GM23338 (cell line): ENCODE data around the gene AIFM2. TPM values are rescaled to one million over a fixed set of nuclear protein-coding genes. Genes with fewer than 3 reads are reported as not detected.
"Not testable (repeated sequence)": the region's sequence is repeated elsewhere in the genome, so short reads cannot be mapped to it uniquely, and the experiment has no call there.

Experiments
- ATAC-seq: fragments of 200-7000 bp; cut with Tn5 transposase; 3 replicates; pipeline ENCODE4 v1.9.1; 2020
- DNase-seq: peaks from one replicate; pipeline ENCODE4 v3.0.0-alpha.2; 2015; ENCODE audit warnings: low spot score
- H2AFZ ChIP-seq: fragments of 200-600 bp; sonication (generic); 2 replicates; pipeline ENCODE4 v1.8.0; 2016; ENCODE audit warnings: antibody characterized with exemption, mild to moderate bottlenecking, moderate library complexity
- H3F3A ChIP-seq: fragments of 200-600 bp; sonication (generic); replicated peaks from 2 replicates; pipeline ENCODE4 v1.8.0; 2017; ENCODE audit warnings: antibody characterized with exemption, mixed run types, low read depth
- H3K27ac ChIP-seq: fragments of 200-600 bp; sonication (generic); 2 replicates; pipeline ENCODE4 v1.6.1; 2016; ENCODE audit warnings: low read depth
- H3K27me3 ChIP-seq: fragments of 200-600 bp; sonication (generic); 2 replicates; pipeline ENCODE4 v1.8.0; 2016; ENCODE audit warnings: mild to moderate bottlenecking, mixed run types, moderate library complexity; ENCODE audit not compliant: insufficient read depth
- H3K36me3 ChIP-seq: fragments of 200-600 bp; sonication (generic); 2 replicates; pipeline ENCODE4 v1.8.0; 2016; ENCODE audit warnings: mild to moderate bottlenecking; ENCODE audit not compliant: insufficient read depth
- H3K4me1 ChIP-seq: fragments of 200-600 bp; sonication (generic); 2 replicates; pipeline ENCODE4 v1.8.0; 2016; ENCODE audit warnings: mild to moderate bottlenecking, moderate library complexity; ENCODE audit not compliant: insufficient read depth
- H3K4me2 ChIP-seq: fragments of 200-600 bp; sonication (generic); 2 replicates; pipeline ENCODE4 v1.7.1; 2017; ENCODE audit warnings: mixed run types
- H3K4me3 ChIP-seq: fragments of 200-600 bp; sonication (generic); 2 replicates; pipeline ENCODE4 v1.6.1; 2016; ENCODE audit warnings: mixed run types
- H3K79me2 ChIP-seq: fragments of 200-600 bp; sonication (generic); replicated peaks from 2 replicates; pipeline ENCODE4 v1.8.0; 2017; ENCODE audit warnings: mild to moderate bottlenecking; ENCODE audit not compliant: insufficient read depth
- H3K9me2 ChIP-seq: fragments of 200-600 bp; sonication (generic); 2 replicates; pipeline ENCODE4 v1.8.0; 2017; ENCODE audit not compliant: insufficient read depth
- H4K20me1 ChIP-seq: fragments of 200-600 bp; sonication (generic); replicated peaks from 2 replicates; pipeline ENCODE4 v1.8.0; 2017; ENCODE audit warnings: mild to moderate bottlenecking; ENCODE audit not compliant: insufficient read depth
- H3K27ac Mint-ChIP-seq: 2 replicates; pipeline ENCODE4 v1.8.0; 2020; ENCODE audit warnings: inconsistent platforms, mild to moderate bottlenecking, moderate library complexity, mixed read lengths
- H3K27me3 Mint-ChIP-seq: 3 replicates; pipeline ENCODE4 v1.8.0; 2022; ENCODE audit warnings: low read depth, mild to moderate bottlenecking, moderate library complexity, mixed read lengths, inconsistent platforms; ENCODE audit not compliant: insufficient read depth, poor library complexity
- H3K36me3 Mint-ChIP-seq: 3 replicates; pipeline ENCODE4 v1.8.0; 2021; ENCODE audit warnings: low read depth, mild to moderate bottlenecking, inconsistent platforms, moderate library complexity, mixed read lengths
- H3K4me1 Mint-ChIP-seq: 3 replicates; pipeline ENCODE4 v1.8.0; 2020; ENCODE audit warnings: mild to moderate bottlenecking, inconsistent platforms, mixed read lengths
- H3K4me3 Mint-ChIP-seq: 3 replicates; pipeline ENCODE4 v1.8.0; 2021; ENCODE audit warnings: moderate library complexity, mild to moderate bottlenecking, inconsistent platforms, mixed read lengths
- H3K9me3 Mint-ChIP-seq: 3 replicates; pipeline ENCODE4 v1.8.0; 2020; ENCODE audit warnings: moderate library complexity, mild to moderate bottlenecking, inconsistent platforms, mixed read lengths
- CREB1 ChIP-seq: fragments of 250-450 bp; sonication (Bioruptor Pico); IDR thresholded peaks from 2 replicates; pipeline ENCODE4 v1.5.0; 2020; ENCODE audit warnings: low read depth, mild to moderate bottlenecking, moderate library complexity
- EZH2 ChIP-seq: fragments of 200-600 bp; sonication (generic); IDR thresholded peaks from one replicate; pipeline ENCODE4 v1.8.0; 2017; ENCODE audit warnings: antibody characterized with exemption, mild to moderate bottlenecking, low read depth; ENCODE audit not compliant: unreplicated experiment
- EZH2phosphoT487 ChIP-seq: fragments of 200-600 bp; sonication (generic); IDR thresholded peaks from one replicate; pipeline ENCODE4 v1.8.1; 2018; ENCODE audit warnings: antibody characterized with exemption; ENCODE audit not compliant: unreplicated experiment
- JUNB ChIP-seq: IDR thresholded peaks from one replicate; pipeline ENCODE4 v1.6.1; 2016; ENCODE audit warnings: antibody characterized with exemption; ENCODE audit not compliant: unreplicated experiment
- POLR2AphosphoS5 ChIP-seq: IDR thresholded peaks from 2 replicates; pipeline ENCODE4 v1.6.1; 2016; ENCODE audit warnings: antibody characterized with exemption, low read depth
- ZNF331 ChIP-seq: fragments of 250-450 bp; sonication (Bioruptor Pico); IDR thresholded peaks from 2 replicates; pipeline ENCODE4 v1.5.0; 2020; ENCODE audit warnings: low read depth, mild to moderate bottlenecking, moderate library complexity
- polyA plus RNA-seq: library from polyadenylated mRNA; unstranded; fragments of >200 nt; fragmentation: Nextera tagmentation; extraction: Ambion mirVana; gene quantifications from 2 replicates; pipeline ENCODE4 v1.2.1, GENCODE V29; 2016
- total RNA-seq: library from RNA; depleted of rRNA; stranded (reverse); fragments of >200 nt; shearing (Covaris generic); gene quantifications from 2 replicates; pipeline ENCODE4 v1.2.3, GENCODE V29; 2014
- TF ChIP-seq, protein P1 (sequence below): IDR thresholded peaks from one replicate; pipeline ENCODE4 v1.6.1; 2018; ENCODE audit warnings: antibody characterized with exemption; ENCODE audit not compliant: unreplicated experiment
- TF ChIP-seq, protein P2 (sequence below): fragments of 250-450 bp; sonication (Bioruptor Pico); IDR thresholded peaks from 2 replicates; pipeline ENCODE4 v1.5.0; 2020; ENCODE audit warnings: mild to moderate bottlenecking, moderate library complexity

Gene AIFM2
- total and polyA plus RNA-seq, 2 experiments from 2014 or later: 3.2 to 3.6 TPM

DNA sequence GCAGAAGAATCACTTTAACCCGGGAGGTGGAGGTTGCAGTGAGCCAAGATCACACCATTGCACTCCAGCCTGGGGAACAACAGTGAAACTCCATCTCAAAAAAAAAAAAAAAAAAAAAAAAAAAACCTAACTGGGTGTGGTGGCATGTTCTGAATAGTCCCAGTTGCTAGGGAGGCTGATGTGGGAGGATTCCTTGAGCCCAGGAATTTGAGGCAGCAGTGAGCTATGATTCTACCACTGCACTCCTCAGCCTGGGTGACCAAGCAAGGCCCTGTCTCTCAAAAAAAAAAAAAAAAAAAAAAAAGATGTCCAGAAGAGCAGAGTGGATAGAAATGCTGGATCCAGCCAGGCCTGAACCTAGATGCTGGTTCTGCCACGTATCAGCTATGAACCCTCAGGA, 51.8 kb downstream of the AIFM2 start:
- H3F3A ChIP-seq, H3K4me3 ChIP-seq, H3K4me2 ChIP-seq, H3K9me3 Mint-ChIP-seq, H3K9me2 ChIP-seq, DNase-seq, H2AFZ ChIP-seq, H3K36me3 ChIP-seq, H3K27me3 ChIP-seq, H3K36me3 Mint-ChIP-seq, H3K27me3 Mint-ChIP-seq, H3K4me3 Mint-ChIP-seq, ATAC-seq, H3K27ac Mint-ChIP-seq, H3K27ac ChIP-seq, H4K20me1 ChIP-seq, H3K79me2 ChIP-seq: not testable (repeated sequence)
- peaks cover 19% of the 10 kb centered on the region for H3K4me1 Mint-ChIP-seq
- peaks cover 11% of the 10 kb centered on the region; the same call in 1 of the 2 replicates for H3K4me1 ChIP-seq

DNA sequence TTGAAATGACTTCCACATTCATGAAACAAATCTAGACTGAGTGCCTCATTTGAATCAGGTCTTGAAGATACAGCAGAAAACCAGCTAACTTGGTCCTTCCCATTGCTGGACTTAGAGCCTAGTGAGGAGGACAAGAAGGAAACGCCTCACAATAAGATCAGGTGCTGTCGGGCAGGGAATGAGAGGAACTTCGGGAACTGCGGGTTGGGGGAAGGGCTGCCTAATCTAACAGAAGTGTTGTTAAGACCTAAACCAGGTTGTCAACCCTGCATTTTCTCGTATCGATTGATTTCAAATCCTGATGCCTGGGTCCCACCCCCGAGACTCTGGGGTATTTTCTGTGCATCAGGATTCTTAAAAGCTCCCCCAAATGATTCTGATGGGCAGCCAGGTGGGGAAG, 53.7 kb downstream of the AIFM2 start:
- peak; percentile 60 for DNase-seq
- no peaks in the 10 kb centered on the region for H3K9me3 Mint-ChIP-seq
- peaks cover 11% of the 10 kb centered on the region; the same call in 1 of the 2 replicates for H3K4me1 ChIP-seq
- no peaks in the 10 kb centered on the region for H3K9me2 ChIP-seq
- ATAC-seq: peak; percentile 70
- no peak overlapping the region for H3K27ac ChIP-seq
- H3K36me3 ChIP-seq: no peaks in the 10 kb centered on the region
- peaks cover 4% of the 10 kb centered on the region; the same call in 1 of the 3 replicates for H3K36me3 Mint-ChIP-seq
- H3F3A ChIP-seq: no peaks in the 10 kb centered on the region
- H3K4me3 Mint-ChIP-seq: no peak overlapping the region
- peak; percentile 40; the same call in 1 of the 2 replicates for TF ChIP-seq ZNF331 (CRISPR knock-in tag)
- no peak for TF ChIP-seq EZH2
- TF ChIP-seq EZH2phosphoT487: no peak
- no peak for TF ChIP-seq CREB1
- no peak overlapping the region for H3K4me3 ChIP-seq
- no peak overlapping the region for H2AFZ ChIP-seq
- no peaks in the 10 kb centered on the region for H3K27me3 ChIP-seq
- H3K27ac Mint-ChIP-seq: no peak overlapping the region
- peak overlapping the region; percentile 31; the same call in 1 of the 2 replicates for H3K4me2 ChIP-seq
- H4K20me1 ChIP-seq: no peaks in the 10 kb centered on the region
- no peaks in the 10 kb centered on the region for H3K27me3 Mint-ChIP-seq
- H3K79me2 ChIP-seq: no peaks in the 10 kb centered on the region
- H3K4me1 Mint-ChIP-seq: peaks cover 19% of the 10 kb centered on the region

DNA sequence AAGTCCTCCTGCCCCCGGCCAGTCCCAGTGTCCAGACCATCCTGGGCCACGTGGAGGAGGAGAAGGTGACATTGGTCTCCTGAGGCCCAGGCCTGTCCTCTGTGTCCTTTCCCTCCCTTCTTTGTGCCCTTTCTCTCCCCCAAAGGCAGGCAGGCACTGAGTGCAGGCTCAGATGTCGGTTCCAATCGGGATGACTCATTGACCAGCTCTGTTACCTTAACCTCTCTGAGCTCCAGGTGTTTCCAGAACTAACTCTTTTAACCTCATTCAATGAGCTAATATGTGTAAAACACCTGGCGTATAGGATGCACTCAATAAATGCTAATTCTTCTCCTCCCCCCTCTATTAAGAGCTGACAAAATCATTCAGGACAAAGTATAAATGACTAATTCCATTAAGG, 54.3 kb downstream of the AIFM2 start:
- Histone ChIP-seq H3K4me1 (peaks cover 11% of the 10 kb centered on the region; the same call in 1 of the 2 replicates), H3K4me2 (0 out of 2 replicates have a peak overlapping the region, but pooled peaks have one; percentile 31), H3K27ac (no peak overlapping the region), H2AFZ (no peak overlapping the region), H4K20me1 (no peaks in the 10 kb centered on the region), H3K9me2 (no peaks in the 10 kb centered on the region), H3K4me3 (no peak overlapping the region), H3K36me3 (no peaks in the 10 kb centered on the region), H3K79me2 (no peaks in the 10 kb centered on the region), H3K27me3 (no peaks in the 10 kb centered on the region), H3F3A (no peaks in the 10 kb centered on the region)
- H3K4me1 Mint-ChIP-seq: peaks cover 19% of the 10 kb centered on the region
- no peaks in the 10 kb centered on the region for H3K9me3 Mint-ChIP-seq
- H3K27ac Mint-ChIP-seq: no peak overlapping the region
- no peaks in the 10 kb centered on the region for H3K27me3 Mint-ChIP-seq
- no peak overlapping the region for H3K4me3 Mint-ChIP-seq
- ATAC-seq (no peak), DNase-seq (no peak)
- peaks cover 4% of the 10 kb centered on the region; the same call in 1 of the 3 replicates for H3K36me3 Mint-ChIP-seq
- TF ChIP-seq ZNF331 (CRISPR knock-in tag) (no peak), JUNB (no peak), POLR2AphosphoS5 (no peak)
- TF ChIP-seq, protein P1, sequence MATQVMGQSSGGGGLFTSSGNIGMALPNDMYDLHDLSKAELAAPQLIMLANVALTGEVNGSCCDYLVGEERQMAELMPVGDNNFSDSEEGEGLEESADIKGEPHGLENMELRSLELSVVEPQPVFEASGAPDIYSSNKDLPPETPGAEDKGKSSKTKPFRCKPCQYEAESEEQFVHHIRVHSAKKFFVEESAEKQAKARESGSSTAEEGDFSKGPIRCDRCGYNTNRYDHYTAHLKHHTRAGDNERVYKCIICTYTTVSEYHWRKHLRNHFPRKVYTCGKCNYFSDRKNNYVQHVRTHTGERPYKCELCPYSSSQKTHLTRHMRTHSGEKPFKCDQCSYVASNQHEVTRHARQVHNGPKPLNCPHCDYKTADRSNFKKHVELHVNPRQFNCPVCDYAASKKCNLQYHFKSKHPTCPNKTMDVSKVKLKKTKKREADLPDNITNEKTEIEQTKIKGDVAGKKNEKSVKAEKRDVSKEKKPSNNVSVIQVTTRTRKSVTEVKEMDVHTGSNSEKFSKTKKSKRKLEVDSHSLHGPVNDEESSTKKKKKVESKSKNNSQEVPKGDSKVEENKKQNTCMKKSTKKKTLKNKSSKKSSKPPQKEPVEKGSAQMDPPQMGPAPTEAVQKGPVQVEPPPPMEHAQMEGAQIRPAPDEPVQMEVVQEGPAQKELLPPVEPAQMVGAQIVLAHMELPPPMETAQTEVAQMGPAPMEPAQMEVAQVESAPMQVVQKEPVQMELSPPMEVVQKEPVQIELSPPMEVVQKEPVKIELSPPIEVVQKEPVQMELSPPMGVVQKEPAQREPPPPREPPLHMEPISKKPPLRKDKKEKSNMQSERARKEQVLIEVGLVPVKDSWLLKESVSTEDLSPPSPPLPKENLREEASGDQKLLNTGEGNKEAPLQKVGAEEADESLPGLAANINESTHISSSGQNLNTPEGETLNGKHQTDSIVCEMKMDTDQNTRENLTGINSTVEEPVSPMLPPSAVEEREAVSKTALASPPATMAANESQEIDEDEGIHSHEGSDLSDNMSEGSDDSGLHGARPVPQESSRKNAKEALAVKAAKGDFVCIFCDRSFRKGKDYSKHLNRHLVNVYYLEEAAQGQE: no peak
- TF ChIP-seq, protein P2, sequence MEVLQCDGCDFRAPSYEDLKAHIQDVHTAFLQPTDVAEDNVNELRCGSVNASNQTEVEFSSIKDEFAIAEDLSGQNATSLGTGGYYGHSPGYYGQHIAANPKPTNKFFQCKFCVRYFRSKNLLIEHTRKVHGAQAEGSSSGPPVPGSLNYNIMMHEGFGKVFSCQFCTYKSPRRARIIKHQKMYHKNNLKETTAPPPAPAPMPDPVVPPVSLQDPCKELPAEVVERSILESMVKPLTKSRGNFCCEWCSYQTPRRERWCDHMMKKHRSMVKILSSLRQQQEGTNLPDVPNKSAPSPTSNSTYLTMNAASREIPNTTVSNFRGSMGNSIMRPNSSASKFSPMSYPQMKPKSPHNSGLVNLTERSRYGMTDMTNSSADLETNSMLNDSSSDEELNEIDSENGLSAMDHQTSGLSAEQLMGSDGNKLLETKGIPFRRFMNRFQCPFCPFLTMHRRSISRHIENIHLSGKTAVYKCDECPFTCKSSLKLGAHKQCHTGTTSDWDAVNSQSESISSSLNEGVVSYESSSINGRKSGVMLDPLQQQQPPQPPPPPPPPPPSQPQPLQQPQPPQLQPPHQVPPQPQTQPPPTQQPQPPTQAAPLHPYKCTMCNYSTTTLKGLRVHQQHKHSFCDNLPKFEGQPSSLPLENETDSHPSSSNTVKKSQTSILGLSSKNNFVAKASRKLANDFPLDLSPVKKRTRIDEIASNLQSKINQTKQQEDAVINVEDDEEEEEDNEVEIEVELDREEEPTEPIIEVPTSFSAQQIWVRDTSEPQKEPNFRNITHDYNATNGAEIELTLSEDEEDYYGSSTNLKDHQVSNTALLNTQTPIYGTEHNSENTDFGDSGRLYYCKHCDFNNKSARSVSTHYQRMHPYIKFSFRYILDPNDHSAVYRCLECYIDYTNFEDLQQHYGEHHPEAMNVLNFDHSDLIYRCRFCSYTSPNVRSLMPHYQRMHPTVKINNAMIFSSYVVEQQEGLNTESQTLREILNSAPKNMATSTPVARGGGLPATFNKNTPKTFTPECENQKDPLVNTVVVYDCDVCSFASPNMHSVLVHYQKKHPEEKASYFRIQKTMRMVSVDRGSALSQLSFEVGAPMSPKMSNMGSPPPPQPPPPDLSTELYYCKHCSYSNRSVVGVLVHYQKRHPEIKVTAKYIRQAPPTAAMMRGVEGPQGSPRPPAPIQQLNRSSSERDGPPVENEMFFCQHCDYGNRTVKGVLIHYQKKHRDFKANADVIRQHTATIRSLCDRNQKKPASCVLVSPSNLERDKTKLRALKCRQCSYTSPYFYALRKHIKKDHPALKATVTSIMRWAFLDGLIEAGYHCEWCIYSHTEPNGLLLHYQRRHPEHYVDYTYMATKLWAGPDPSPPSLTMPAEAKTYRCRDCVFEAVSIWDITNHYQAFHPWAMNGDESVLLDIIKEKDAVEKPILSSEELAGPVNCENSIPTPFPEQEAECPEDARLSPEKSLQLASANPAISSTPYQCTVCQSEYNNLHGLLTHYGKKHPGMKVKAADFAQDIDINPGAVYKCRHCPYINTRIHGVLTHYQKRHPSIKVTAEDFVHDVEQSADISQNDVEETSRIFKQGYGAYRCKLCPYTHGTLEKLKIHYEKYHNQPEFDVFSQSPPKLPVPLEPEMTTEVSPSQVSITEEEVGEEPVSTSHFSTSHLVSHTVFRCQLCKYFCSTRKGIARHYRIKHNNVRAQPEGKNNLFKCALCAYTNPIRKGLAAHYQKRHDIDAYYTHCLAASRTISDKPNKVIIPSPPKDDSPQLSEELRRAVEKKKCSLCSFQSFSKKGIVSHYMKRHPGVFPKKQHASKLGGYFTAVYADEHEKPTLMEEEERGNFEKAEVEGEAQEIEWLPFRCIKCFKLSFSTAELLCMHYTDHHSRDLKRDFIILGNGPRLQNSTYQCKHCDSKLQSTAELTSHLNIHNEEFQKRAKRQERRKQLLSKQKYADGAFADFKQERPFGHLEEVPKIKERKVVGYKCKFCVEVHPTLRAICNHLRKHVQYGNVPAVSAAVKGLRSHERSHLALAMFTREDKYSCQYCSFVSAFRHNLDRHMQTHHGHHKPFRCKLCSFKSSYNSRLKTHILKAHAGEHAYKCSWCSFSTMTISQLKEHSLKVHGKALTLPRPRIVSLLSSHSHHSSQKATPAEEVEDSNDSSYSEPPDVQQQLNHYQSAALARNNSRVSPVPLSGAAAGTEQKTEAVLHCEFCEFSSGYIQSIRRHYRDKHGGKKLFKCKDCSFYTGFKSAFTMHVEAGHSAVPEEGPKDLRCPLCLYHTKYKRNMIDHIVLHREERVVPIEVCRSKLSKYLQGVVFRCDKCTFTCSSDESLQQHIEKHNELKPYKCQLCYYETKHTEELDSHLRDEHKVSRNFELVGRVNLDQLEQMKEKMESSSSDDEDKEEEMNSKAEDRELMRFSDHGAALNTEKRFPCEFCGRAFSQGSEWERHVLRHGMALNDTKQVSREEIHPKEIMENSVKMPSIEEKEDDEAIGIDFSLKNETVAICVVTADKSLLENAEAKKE (CRISPR knock-in tag): no peak
